Ishikawa (cell line): ENCODE results near the gene ING2.
A peak's percentile ranks its signal among the peaks of the same experiment; 100 is the strongest.

Experiments used
- CEBPB ChIP-seq: IDR thresholded peaks from 2 replicates; pipeline ENCODE4 v1.6.1; 2012
- CREB1 ChIP-seq: IDR thresholded peaks from 2 replicates; pipeline ENCODE4 v1.6.1; 2012; ENCODE audit warnings: low read depth
- EGR1 ChIP-seq: IDR thresholded peaks from 2 replicates; pipeline ENCODE4 v1.6.1; 2012
- EP300 ChIP-seq: IDR thresholded peaks from 2 replicates; pipeline ENCODE4 v1.6.1; 2012; ENCODE audit warnings: borderline replicate concordance
- FOXM1 ChIP-seq: IDR thresholded peaks from 2 replicates; pipeline ENCODE4 v1.6.1; 2012; ENCODE audit warnings: low read depth, borderline replicate concordance
- NFIC ChIP-seq: IDR thresholded peaks from 2 replicates; pipeline ENCODE4 v1.6.1; 2012
- RAD21 ChIP-seq: IDR thresholded peaks from 2 replicates; pipeline ENCODE4 v1.6.1; 2012; ENCODE audit warnings: low read depth
- TAF1 ChIP-seq: IDR thresholded peaks from 2 replicates; pipeline ENCODE4 v1.6.1; 2012; ENCODE audit warnings: low read depth, mild to moderate bottlenecking
- TCF12 ChIP-seq: IDR thresholded peaks from 2 replicates; pipeline ENCODE4 v1.6.1; 2012; ENCODE audit warnings: low read depth
- TEAD4 ChIP-seq: IDR thresholded peaks from 2 replicates; pipeline ENCODE4 v1.6.1; 2012
- YY1 ChIP-seq: IDR thresholded peaks from 2 replicates; pipeline ENCODE4 v1.6.1; 2012; ENCODE audit warnings: low read depth
- ZBTB7A ChIP-seq: IDR thresholded peaks from 2 replicates; pipeline ENCODE4 v1.6.1; 2012; ENCODE audit warnings: low read depth
- TF ChIP-seq, protein P1 (sequence below): IDR thresholded peaks from 2 replicates; pipeline ENCODE4 v1.6.1; 2012; ENCODE audit warnings: low read depth, mild to moderate bottlenecking
- TF ChIP-seq, protein P2 (sequence below): IDR thresholded peaks from 2 replicates; pipeline ENCODE4 v1.6.1; 2012
- TF ChIP-seq, protein P3 (sequence below): IDR thresholded peaks from 2 replicates; pipeline ENCODE4 v1.6.1; 2012

Gene ING2

DNA sequence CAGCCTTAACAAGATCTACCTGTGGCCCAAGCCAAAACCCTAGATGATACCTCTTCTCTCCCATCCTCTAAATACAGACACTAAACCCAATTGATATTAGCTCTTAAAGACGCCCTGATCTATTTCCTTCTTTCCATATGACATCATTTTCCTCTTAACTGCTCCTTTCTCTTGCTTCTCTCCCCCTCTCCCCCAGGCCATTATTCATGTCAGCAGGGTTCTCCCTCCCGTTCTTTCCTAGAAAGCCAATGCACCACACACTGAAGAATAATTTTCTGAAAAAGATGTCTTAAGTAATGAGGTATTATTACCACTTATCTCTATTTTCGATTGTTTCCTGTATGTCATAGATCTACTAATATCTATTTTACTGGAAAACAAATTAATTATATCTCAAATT is 9.7 kb upstream of the ING2 start:
- TF ChIP-seq CEBPB, result no peak
- no peak for TF ChIP-seq RAD21
- TF ChIP-seq ZBTB7A, result no peak
- no peak for TF ChIP-seq NFIC
- no peak for TF ChIP-seq TAF1
- no peak for TF ChIP-seq TCF12
- TF ChIP-seq, protein P1, sequence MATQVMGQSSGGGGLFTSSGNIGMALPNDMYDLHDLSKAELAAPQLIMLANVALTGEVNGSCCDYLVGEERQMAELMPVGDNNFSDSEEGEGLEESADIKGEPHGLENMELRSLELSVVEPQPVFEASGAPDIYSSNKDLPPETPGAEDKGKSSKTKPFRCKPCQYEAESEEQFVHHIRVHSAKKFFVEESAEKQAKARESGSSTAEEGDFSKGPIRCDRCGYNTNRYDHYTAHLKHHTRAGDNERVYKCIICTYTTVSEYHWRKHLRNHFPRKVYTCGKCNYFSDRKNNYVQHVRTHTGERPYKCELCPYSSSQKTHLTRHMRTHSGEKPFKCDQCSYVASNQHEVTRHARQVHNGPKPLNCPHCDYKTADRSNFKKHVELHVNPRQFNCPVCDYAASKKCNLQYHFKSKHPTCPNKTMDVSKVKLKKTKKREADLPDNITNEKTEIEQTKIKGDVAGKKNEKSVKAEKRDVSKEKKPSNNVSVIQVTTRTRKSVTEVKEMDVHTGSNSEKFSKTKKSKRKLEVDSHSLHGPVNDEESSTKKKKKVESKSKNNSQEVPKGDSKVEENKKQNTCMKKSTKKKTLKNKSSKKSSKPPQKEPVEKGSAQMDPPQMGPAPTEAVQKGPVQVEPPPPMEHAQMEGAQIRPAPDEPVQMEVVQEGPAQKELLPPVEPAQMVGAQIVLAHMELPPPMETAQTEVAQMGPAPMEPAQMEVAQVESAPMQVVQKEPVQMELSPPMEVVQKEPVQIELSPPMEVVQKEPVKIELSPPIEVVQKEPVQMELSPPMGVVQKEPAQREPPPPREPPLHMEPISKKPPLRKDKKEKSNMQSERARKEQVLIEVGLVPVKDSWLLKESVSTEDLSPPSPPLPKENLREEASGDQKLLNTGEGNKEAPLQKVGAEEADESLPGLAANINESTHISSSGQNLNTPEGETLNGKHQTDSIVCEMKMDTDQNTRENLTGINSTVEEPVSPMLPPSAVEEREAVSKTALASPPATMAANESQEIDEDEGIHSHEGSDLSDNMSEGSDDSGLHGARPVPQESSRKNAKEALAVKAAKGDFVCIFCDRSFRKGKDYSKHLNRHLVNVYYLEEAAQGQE, result no peak
- TF ChIP-seq, protein P2, sequence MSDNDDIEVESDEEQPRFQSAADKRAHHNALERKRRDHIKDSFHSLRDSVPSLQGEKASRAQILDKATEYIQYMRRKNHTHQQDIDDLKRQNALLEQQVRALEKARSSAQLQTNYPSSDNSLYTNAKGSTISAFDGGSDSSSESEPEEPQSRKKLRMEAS, result no peak
- no peak for TF ChIP-seq YY1
- no peak for TF ChIP-seq EP300

DNA sequence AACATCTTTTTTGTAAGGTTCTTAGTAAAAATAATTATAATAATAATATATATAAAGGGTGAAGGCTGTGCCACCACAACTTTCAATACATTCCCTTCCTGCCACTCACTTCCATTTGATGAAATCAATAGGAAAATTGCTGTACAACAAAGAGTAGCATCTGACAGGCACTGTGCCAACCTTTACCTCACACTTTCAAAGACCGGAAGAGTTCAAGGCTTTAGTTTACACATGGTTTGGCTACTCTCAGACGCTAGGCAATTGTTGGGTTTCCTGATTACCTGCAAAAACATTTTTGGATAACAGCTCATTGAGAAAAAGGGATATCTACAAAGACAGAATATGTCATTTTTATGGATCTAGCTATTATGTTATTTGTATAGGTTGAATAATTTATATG is 5.5 kb upstream of the ING2 start:
- peak; percentile 45; the same call in 1 of the 2 replicates for TF ChIP-seq NFIC
- TF ChIP-seq, protein P2, result 0 out of 2 replicates have a peak, but pooled peaks have one; percentile 29
- TF ChIP-seq FOXM1, result no peak

DNA sequence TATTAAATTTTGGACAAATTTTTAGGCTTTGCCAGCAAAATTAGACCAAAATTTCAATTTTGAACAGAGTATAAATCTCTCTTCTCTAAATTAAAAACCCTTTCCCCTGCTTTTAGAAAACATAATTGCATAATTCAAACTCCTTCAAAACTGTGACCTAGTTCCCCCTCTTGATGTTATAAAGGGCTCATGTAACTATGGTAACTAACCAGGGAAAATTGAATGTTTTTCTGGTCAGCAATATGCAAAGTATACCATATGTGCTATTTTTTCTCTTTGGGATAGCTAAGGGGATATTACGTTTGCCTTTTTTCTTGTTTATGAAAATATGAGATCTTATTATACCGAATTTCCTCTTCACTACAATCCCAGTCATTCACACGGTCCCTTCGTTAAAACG is 5.1 kb upstream of the ING2 start:
- no peak for TF ChIP-seq YY1
- TF ChIP-seq, protein P2, result no peak
- TF ChIP-seq NFIC, result no peak
- TF ChIP-seq TEAD4, result no peak
- no peak for TF ChIP-seq CEBPB
- TF ChIP-seq TAF1, result no peak
- TF ChIP-seq, protein P1, result no peak
- no peak for TF ChIP-seq TCF12
- TF ChIP-seq RAD21, result no peak
- TF ChIP-seq CREB1, result no peak
- no peak for TF ChIP-seq ZBTB7A
- TF ChIP-seq, protein P3, sequence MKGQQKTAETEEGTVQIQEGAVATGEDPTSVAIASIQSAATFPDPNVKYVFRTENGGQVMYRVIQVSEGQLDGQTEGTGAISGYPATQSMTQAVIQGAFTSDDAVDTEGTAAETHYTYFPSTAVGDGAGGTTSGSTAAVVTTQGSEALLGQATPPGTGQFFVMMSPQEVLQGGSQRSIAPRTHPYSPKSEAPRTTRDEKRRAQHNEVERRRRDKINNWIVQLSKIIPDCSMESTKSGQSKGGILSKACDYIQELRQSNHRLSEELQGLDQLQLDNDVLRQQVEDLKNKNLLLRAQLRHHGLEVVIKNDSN, result no peak
- TF ChIP-seq EGR1, result no peak
- no peak for TF ChIP-seq EP300
- TF ChIP-seq FOXM1, result no peak

DNA sequence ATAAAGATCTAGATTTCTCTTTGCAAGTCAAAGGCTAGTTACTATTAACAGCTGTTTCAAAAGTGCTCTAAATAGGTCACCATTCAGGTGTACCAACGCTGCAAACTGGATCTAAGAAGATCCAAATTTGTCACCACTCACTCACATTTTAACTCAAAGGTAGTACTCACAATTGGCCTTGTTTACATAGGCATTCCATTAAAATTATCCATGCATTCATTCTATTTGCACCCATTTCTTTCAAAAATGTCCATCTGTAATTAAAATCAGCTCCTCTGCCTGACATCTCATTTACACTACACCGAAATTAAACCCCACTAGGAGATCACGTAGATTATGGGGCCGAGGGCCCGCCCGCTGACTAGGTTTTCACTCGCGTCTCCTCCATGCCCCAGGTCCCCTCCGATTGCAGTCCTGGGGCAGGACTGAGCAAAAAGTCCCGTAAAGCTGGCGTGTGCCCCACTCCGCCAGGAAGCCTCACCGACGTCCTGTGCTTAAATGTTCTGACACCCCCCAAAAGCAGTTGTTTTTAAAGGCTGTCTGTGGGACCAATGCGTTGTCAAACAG is 1.3 kb upstream of the ING2 start:
- TF ChIP-seq TEAD4 (no peak), EGR1 (no peak), RAD21 (0 out of 2 replicates have a peak, but pooled peaks have one; percentile 2)

DNA sequence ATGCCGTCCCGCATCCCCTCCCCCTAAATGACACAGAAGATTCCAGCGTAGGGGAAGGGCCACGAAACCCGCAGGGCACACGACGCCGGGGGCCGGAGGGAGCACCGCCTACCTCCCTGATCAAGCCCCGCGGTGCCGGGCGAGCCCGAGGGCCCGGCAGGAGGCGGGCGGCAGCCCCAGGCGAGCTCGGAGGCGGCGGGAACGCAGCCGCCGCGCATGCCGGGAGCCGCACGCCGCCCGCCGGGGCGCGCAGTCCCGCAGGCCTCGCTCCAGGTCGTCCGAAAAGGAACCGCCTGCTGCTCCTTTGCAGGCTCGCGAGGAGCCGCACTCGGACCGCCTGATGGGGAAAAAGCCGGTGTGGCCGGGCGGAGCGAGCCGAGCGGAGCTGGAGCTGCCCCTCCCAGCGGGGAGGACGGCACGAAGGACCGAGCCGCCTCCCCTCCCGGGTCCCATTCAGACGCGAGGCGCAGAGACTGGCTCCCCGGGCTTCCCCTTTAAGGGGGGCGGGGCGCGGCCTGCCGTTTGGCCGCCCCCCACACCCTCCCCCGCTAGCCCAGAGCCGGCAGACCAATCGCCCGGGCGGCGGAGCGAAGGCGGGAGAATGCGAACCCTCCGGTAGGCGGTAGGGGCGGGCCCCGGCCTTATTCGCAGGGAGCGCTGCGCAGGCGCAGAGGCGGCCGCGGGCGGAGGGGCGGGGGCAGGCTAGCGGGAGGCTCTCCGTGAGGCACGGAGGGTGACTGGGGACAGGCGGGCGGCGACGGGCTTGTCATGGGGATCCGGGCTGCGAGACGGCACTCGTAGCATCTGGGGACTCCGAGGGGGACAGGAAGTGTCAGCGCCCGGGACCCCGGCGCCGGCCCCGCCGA is 561 bp upstream of the ING2 start:
- TF ChIP-seq FOXM1, result 0 out of 2 replicates have a peak, but pooled peaks have one; percentile 22
- TF ChIP-seq, protein P3, result no peak
- TF ChIP-seq EGR1, result peak; percentile 75
- peak; percentile 42 for TF ChIP-seq TCF12
- TF ChIP-seq CREB1, result peak; percentile 26; the same call in 1 of the 2 replicates
- no peak for TF ChIP-seq EP300
- TF ChIP-seq, protein P1, result no peak
- TF ChIP-seq, protein P2, result peak; percentile 81
- 0 out of 2 replicates have a peak, but pooled peaks have one; percentile 2 for TF ChIP-seq TEAD4
- no peak; the same call in 1 of the 2 replicates for TF ChIP-seq TAF1
- no peak for TF ChIP-seq YY1
- TF ChIP-seq RAD21, result peak; percentile 37; the same call in 1 of the 2 replicates
